Ramos (cell line): Measurements from ENCODE around the gene TPI1.

Source experiments
- in situ Hi-C: fragments of 300-500 bp; cut with MboI; formaldehyde crosslinking; loops from one replicate; pipeline ENCODE4 v1.14.3; 2022; ENCODE audit warnings: low sequenced_read_pairs; ENCODE audit not compliant: unreplicated experiment

The TPI1 gene

DNA sequence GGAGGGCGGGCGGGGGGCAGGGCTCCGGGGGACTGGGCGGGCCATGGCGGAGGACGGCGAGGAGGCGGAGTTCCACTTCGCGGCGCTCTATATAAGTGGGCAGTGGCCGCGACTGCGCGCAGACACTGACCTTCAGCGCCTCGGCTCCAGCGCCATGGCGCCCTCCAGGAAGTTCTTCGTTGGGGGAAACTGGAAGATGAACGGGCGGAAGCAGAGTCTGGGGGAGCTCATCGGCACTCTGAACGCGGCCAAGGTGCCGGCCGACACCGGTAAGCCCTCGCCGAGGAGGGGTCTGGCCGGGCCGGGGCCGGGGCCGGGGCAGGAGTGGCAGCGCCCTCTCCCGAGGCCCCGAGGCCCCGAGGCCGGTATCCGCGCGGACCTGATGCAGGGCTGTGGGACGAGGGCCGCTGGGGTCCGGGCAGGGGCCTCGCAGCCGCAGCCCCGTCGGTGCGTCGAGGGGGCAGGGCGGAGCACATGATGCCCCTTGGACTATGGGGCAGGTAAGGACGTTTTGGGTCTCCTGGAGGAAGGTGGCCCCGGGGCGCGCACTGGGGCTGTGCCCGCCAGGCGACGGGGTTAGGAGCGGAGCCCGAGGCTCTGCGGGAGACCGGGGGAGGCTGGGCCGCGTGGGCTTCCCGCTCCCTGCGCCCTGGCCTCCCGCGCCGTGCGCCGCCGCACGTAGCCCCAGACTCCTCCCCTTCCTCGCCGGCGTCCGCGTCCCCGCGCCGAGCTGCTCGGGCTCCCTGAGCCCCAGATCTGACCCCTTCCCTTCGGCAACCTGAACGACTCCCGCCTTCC is at the start of gene TPI1:
TPI1 (plus strand) TSS at position 119 of the 798 bp plus-strand sequence; CDS start at position 155, 36 bp downstream.
- in situ Hi-C loops, result no loop called here

DNA sequence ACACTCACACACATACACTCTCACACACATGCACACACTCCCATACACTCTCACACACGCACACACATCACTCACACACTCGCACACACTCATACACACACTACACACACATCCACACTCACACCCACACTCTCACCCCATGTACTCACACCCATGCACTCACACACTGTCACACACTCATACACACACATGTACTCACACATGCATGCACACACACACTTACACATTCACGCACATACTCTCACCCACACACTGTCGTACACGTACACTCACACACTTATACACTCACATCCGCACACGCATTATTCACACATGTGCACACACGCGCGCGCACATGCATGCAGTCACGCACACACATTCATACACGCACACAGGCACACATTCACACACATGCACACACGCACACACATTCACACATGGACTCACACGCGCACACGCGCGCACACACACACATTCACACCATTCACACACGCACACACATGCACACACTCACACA is 49.6 kb upstream of the TPI1 start:
- in situ Hi-C loops, result no loop called here

DNA sequence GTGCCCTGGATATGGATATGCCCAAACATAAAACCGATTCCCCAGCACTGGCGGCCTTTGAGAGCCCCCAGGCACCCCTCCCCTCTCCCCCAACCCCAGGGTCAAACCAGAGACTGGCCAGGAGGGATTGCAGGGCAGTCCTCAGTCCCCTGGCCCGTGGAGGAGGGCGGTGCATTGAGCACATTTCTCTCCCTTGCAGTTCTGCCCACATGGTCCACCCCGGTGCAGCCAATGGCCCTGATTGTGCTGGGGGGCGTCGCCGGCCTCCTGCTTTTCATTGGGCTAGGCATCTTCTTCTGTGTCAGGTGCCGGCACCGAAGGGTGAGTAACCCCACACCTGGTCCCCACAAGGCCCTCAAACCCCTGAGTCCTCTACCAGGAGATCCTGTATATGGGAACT is 49.1 kb upstream of the TPI1 start:
- in situ Hi-C loops, result no loop called here

DNA sequence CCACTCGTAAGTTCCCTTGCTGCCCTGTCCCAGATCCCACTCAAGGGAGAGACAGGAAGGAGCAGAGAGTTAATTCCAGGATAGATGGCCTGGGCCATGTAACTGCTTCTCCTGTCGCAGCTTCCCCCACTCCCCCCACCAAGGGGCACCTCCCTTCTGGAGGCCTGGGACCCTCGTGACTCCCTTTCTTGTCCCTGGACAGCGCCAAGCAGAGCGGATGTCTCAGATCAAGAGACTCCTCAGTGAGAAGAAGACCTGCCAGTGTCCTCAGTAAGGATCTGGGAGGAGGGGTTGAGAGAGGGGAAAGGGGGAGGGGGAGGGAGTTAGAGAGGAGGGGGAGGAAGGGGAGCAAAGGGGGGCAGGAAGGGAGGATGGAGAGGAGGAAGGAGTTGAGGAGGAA is 48.7 kb upstream of the TPI1 start:
- in situ Hi-C loops, result no loop called here

DNA sequence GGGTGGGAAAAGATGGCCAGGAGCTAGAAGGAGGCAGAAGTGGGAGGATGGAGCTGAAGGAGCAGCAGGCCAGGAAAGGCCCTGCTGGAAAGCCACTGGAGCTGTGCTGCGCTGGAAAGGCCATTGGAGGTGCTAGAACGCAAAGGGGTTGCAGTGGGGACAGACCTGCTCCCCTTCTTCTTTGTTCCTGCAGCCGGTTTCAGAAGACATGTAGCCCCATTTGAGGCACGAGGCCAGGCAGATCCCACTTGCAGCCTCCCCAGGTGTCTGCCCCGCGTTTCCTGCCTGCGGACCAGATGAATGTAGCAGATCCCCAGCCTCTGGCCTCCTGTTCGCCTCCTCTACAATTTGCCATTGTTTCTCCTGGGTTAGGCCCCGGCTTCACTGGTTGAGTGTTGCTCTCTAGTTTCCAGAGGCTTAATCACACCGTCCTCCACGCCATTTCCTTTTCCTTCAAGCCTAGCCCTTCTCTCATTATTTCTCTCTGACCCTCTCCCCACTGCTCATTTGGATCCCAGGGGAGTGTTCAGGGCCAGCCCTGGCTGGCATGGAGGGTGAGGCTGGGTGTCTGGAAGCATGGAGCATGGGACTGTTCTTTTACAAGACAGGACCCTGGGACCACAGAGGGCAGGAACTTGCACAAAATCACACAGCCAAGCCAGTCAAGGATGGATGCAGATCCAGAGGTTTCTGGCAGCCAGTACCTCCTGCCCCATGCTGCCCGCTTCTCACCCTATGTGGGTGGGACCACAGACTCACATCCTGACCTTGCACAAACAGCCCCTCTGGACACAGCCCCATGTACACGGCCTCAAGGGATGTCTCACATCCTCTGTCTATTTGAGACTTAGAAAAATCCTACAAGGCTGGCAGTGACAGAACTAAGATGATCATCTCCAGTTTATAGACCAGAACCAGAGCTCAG is 48.0 kb upstream of the TPI1 start:
- in situ Hi-C loops, result loop anchor here (5.0 kb wide), 1 partner anchor 67 kb away; the partner anchor contains the start of gene MLF2

DNA sequence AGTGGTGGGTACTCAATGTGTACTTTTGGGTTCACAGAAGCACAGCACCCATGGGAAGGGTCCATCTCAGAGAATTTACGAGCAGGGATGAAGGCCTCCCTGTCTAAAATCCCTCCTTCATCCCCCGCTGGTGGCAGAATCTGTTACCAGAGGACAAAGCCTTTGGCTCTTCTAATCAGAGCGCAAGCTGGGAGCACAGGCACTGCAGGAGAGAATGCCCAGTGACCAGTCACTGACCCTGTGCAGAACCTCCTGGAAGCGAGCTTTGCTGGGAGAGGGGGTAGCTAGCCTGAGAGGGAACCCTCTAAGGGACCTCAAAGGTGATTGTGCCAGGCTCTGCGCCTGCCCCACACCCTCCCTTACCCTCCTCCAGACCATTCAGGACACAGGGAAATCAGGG is 47.2 kb upstream of the TPI1 start:
- in situ Hi-C loops, result loop anchor here (5.0 kb wide), 1 partner anchor 68 kb away; the partner anchor contains the start of gene MLF2

DNA sequence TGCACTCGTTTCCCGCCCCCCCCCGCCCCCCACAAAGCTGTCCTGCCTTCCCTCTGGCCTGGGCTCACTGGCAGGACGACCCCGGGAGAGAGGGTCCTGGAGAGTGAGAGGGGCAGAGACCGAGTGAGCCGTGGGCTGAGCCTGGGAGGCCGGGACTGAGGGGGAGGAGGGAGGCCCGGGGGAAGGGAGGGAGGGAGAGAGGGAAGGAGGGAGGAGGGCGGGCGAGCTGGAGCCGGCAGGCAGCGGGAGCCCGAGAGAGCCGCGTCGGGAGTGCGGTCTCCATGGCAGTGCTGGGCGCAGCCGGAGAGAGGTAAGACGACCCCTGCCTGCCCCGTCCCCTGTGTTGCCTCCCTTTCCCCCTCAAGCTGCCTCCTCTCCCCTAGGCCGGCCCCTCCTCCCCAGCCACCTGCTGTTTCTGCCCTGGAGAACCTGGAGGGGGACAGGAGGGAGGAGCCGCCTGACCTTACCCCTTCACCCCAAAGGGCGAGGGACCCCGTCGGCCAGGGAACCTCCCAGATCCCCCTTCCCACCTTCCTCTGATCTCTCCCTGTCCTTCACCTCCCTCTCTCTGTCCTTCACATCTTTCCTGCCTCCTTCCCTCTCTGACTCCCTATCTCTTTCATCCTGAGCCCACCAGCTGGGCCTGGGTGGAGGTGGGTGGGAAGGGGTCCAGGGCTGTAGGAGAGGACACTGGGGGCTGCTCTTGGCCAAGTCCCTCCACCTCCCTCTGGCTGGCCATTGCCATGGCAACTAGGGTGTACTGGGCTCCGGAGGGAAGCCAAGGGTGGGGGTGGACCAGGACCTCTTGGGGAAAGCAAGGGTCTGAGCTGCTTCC is 45.5 kb upstream of the TPI1 start, which contains the start of gene GPR162:
GPR162 (plus strand) TSS at position 231 of the 835 bp plus-strand sequence. CDS start 2,078 bp downstream, outside the sequence.
- in situ Hi-C loops, result loop anchor here (5.0 kb wide), 1 partner anchor 70 kb away; the partner anchor contains the start of gene MLF2

DNA sequence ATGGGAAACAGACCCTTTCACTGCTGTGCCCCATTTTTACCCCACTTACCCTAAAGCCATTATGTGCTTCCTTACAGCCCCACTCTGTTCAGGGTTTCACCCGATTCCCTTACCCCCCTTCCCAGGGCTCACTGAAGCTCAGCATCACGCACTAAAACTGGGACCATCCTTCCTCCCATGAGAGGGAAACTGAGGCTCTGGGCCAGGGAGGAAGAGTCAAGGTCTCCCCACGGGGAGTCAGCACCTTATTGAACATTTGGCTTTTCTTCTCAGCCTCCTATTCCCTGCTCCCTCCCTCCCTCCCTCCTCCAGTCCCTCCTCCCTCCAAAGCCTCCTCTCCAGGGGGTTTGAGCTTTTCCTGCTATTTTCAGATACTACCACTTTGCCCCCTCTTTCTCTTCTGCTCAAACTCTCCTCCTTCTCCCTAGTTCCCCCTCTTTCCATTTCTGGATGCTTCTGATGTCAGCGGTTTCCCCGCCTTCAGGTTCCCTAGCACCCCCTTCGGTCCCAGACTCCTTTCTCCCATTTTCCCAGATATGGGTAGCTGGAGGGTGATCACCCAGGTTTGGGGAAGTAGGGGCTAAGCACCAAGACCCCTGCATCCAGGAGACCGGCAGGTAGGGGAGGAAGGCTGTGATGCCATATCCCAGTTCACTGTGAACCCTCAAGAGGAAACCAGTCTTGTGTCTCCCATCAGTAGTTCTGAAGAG is 44.8 kb upstream of the TPI1 start:
- in situ Hi-C loops, result loop anchor here (5.0 kb wide), 1 partner anchor 70 kb away; the partner anchor contains the start of gene MLF2

DNA sequence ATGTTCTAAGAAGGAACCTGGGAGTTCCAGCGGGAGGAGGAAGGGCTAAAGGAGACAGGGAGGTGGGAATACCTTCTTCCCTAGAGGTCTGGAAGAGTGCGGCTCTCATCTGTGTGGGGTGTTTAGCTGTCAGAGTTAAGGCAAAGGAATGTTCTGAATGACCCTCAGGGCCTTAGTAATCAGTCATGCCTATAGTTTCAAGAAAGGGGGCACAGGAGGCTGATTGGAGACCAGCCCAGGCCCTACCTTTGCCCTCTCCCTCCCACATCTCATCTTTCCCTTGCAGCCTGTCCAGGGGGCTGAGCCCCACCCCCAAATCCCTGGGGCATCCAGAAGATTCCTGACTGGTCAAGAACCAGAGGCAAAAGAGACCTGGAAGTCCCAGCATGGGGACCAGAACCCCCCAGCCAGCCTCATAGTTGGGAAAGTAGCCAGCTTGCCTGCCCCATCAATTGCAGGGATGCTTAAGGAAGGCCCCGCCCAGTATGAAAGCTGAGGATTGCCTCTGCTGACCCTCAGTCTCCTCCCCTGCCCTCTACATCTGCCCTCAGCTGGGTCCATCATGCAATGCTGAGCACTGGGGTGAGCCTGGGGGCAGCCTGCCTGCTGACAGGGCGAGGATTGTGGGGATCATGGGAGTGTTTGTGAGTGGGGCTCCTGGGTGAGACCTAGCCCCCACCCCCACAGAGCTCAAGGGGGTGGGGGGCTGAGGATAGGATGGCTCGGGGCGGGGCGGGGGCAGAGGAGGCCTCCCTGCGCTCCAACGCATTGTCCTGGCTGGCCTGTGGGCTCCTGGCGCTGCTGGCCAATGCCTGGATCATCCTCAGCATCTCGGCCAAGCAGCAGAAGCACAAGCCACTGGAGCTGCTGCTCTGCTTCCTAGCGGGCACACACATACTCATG is 43.9 kb upstream of the TPI1 start:
- in situ Hi-C loops, result loop anchor here (5.0 kb wide), 1 partner anchor 71 kb away; the partner anchor contains the start of gene MLF2

DNA sequence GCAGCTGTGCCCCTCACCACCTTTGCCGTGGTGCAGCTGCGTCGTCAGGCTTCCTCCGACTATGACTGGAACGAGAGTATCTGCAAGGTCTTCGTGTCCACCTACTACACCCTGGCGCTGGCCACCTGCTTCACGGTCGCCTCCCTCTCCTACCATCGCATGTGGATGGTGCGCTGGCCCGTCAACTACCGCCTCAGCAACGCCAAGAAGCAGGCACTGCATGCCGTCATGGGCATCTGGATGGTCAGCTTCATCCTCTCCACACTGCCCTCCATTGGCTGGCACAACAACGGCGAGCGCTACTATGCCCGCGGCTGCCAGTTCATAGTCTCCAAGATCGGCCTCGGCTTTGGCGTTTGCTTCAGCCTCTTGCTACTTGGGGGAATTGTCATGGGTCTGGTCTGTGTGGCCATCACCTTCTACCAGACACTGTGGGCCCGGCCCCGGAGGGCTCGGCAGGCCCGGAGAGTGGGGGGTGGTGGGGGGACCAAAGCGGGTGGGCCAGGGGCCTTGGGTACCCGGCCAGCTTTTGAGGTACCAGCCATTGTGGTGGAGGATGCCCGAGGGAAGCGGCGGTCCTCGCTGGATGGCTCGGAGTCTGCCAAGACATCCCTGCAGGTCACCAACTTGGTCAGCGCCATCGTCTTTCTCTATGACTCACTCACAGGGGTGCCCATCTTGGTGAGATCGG is 43.1 kb upstream of the TPI1 start:
- in situ Hi-C loops, result loop anchor here (5.0 kb wide), 1 partner anchor 72 kb away; the partner anchor contains the start of gene MLF2

DNA sequence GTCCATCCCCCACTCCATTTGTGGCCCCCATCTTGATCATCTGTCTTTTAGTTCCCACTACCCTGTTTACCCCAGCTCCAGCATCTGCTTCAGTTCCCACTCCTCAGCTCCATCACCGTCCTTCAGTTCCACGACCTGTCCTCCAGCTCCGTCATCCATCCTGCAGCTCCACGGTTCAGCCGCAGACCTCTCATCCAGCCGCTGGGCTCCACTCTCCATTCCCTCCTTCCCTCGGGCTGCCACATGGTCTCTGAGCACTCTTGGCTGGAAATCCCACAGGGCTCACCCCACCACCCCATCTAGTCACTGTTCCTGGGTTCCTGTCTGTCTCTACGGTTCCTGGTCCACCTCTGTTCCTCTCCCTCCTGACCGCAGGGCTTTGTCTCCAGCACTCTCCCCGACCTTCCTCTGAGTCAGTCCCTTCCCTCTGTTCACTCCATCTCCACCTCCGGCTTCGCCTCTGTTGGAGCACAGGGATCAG is 42.4 kb upstream of the TPI1 start:
- in situ Hi-C loops, result loop anchor here (5.0 kb wide), 1 partner anchor 73 kb away; the partner anchor contains the start of gene MLF2

DNA sequence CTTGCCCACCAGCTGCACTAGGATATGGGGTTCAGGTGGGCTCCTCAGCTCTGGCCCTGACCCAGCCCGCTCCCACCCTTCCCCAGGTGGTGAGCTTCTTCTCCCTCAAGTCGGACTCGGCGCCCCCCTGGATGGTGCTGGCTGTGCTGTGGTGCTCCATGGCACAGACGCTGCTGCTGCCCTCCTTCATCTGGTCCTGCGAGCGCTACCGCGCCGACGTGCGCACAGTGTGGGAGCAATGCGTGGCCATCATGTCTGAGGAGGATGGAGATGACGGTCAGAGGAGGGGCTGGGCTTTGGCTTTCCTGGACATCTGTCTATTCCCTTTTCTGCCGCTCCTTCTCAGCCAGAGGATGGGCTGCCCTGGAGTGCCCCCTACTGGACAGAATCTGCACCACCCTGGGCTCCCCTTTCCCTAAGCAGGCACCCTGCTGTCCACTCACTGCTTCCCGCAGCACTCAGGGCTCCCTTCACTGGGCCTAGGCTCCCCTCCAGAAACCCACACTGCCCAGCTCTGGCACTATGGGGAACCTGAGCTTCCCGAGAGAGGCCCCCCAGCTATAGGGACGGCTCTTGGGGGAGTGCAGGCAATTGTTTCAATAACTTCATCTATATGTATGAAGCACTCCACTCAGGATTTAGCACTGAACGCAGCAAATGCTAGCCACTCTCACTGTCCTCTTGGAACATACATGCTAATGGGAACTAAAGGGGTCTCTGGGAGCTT is 41.8 kb upstream of the TPI1 start:
- in situ Hi-C loops, result no loop called here

DNA sequence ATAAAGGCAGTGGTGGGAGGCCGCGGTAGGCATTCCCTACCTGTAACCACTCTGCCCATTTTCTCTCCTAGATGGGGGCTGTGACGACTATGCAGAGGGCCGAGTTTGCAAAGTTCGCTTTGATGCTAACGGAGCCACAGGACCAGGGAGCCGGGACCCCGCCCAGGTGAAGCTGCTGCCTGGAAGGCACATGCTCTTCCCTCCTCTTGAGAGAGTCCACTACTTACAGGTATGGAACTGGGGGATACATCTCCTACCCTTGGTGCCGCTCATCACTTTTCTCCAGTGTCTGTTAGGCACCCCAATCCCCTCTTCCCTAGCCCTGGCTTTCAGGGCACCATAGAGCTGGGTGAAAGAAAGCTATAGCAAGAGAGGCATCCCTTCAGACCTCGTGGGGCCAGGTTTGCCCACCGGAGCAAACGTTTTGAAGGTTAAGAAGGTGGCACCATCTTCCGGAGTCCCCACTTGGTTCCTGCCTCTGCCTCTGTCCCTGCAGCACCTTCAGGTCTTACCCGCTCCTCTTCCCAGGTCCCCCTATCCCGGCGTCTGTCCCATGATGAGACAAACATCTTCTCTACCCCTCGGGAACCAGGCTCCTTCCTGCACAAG is 41.1 kb upstream of the TPI1 start:
- in situ Hi-C loops, result no loop called here

DNA sequence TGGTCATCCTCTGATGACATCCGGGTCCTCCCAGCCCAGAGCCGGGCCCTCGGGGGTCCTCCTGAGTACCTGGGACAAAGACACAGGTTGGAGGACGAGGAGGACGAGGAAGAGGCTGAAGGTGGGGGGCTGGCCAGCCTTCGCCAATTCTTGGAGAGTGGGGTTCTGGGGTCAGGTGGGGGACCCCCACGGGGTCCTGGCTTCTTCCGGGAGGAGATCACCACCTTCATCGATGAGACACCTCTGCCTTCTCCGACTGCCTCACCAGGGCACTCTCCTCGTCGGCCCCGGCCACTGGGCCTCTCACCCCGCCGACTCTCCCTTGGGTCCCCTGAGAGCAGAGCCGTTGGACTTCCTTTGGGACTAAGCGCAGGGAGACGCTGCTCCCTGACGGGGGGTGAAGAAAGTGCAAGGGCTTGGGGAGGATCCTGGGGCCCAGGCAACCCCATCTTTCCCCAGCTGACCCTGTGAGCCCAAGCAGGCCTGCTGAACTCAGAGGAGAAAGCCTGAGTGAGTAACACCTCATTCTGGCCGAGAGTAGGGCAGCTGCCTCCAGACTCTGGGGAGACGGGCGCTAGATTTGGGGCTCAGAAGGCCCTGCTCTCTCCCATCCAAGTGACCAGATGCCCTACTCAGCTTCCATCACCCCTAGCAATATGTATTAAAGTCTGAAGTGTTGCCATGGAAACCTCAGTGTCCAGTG is 40.4 kb upstream of the TPI1 start:
- in situ Hi-C loops, result no loop called here

DNA sequence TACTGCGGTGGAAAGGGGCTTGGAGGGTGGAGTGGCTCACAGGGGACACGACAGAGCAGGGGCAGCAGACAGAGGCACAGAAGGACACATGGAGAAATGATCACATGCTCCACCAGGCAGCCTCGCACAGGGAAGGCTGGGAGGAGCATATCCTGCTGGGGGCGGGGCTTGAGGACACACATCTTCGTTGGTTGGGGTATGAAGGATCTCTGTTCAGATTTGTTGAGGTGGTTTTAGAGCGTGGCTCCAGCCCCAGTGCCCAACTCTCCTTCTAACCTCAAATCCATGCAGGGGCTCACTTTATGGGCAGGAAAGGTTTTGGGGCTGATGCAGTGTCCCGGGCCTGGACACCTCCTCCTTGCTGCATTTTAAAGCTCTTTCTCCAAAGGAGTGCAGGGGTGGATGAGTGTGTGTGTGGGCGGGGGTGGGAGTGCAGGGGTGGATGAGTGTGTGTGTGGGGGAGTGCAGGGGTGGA is 39.9 kb upstream of the TPI1 start:
- in situ Hi-C loops, result no loop called here
